Measurements from ENCODE around the gene PTK7.

- no peak for TF ChIP-seq CTCF (conservative IDR thresholded peaks at IDR 0.05; ENCODE audit: low read depth in 2 of 2)
- no peak for TF ChIP-seq EZH2 (IDR thresholded peaks at IDR 0.05; ENCODE audit: low read depth, unreplicated experiment)
These were observed 1.1 kb upstream of the PTK7 start for GRCh38 chr6:43074847-43075669.

Data from GM23338 (cell line).